Neuronal stem cell (in vitro differentiated cells): Measurements from ENCODE around the gene AOPEP.

Experiments
- DNase-seq: peaks from one replicate; pipeline ENCODE4 v3.0.0-alpha.2; 2013; ENCODE audit warnings: low spot score
- H2AFZ ChIP-seq: one replicate; pipeline ENCODE4 v1.6.1; 2013; ENCODE audit warnings: mild to moderate bottlenecking, low read length, inconsistent platforms
- H2AK5ac ChIP-seq: 2 replicates; pipeline ENCODE4 v1.6.1; 2013; ENCODE audit warnings: low read depth, mild to moderate bottlenecking, inconsistent platforms, low read length, moderate library complexity, mixed read lengths
- H2BK120ac ChIP-seq: 2 replicates; pipeline ENCODE4 v1.6.1; 2013; ENCODE audit warnings: low read depth, mild to moderate bottlenecking, inconsistent platforms, low read length, moderate library complexity, mixed read lengths
- H2BK12ac ChIP-seq: one replicate; pipeline ENCODE4 v1.6.1; 2013; ENCODE audit warnings: low read length, inconsistent platforms
- H2BK15ac ChIP-seq: 2 replicates; pipeline ENCODE4 v1.6.1; 2013; ENCODE audit warnings: mild to moderate bottlenecking, low read length, inconsistent platforms, mixed read lengths
- H2BK5ac ChIP-seq: one replicate; pipeline ENCODE4 v1.6.1; 2013; ENCODE audit warnings: inconsistent platforms, mild to moderate bottlenecking, low read length, moderate library complexity
- H3K14ac ChIP-seq: one replicate; pipeline ENCODE4 v1.6.1; 2013; ENCODE audit warnings: low read length, inconsistent platforms
- H3K18ac ChIP-seq: 2 replicates; pipeline ENCODE4 v1.6.1; 2013; ENCODE audit warnings: low read length, inconsistent platforms
- H3K23ac ChIP-seq: 2 replicates; pipeline ENCODE4 v1.6.1; 2013; ENCODE audit warnings: low read depth, mild to moderate bottlenecking, mixed read lengths, low read length, inconsistent platforms; ENCODE audit not compliant: poor library complexity
- H3K27ac ChIP-seq: replicated peaks from 3 replicates; pipeline ENCODE4 v1.5.1; 2013; ENCODE audit warnings: low read length, inconsistent platforms
- H3K27me3 ChIP-seq, 3 experiments: 2 replicates each; pipeline ENCODE4 v1.6.1; 2013; ENCODE audit warnings: low read length in 3 of 3, mild to moderate bottlenecking in 2 of 3, inconsistent platforms in 1 of 3, low read depth in 1 of 3, mixed read lengths in 1 of 3, moderate library complexity in 1 of 3; ENCODE audit not compliant: control insufficient read depth in 3 of 3, insufficient read depth in 3 of 3
- H3K36me3 ChIP-seq, 2 donors: replicated peaks in 1 of 2; 2 replicates each; pipeline ENCODE4 v1.6.1; 2013; ENCODE audit warnings: low read length in 2 of 2; ENCODE audit not compliant: control insufficient read depth in 2 of 2, insufficient read depth in 2 of 2
- H3K4ac ChIP-seq: 2 replicates; pipeline ENCODE4 v1.6.1; 2013; ENCODE audit warnings: inconsistent platforms, mild to moderate bottlenecking, low read length, moderate library complexity
- H3K4me1 ChIP-seq, 2 donors: 1 replicate in 1 of 2; 2 replicates in 1 of 2; pipeline ENCODE4 v1.6.1; 2013; ENCODE audit warnings: low read length in 2 of 2, low read depth in 1 of 2; ENCODE audit not compliant: control insufficient read depth in 2 of 2, insufficient read depth in 1 of 2
- H3K4me2 ChIP-seq: one replicate; pipeline ENCODE4 v1.6.1; 2013; ENCODE audit warnings: mild to moderate bottlenecking, low read length, inconsistent platforms; ENCODE audit not compliant: insufficient read depth, poor library complexity, severe bottlenecking
- H3K4me3 ChIP-seq, 2 donors: 2 replicates each; pipeline ENCODE4 v1.5.1; 2013; ENCODE audit warnings: low read length in 2 of 2, mild to moderate bottlenecking in 2 of 2, inconsistent platforms in 1 of 2, moderate library complexity in 1 of 2
- H3K79me1 ChIP-seq: one replicate; pipeline ENCODE4 v1.6.1; 2013; ENCODE audit warnings: low read depth, mild to moderate bottlenecking, inconsistent platforms, low read length, moderate library complexity
- H3K9ac ChIP-seq: one replicate; pipeline ENCODE4 v1.6.1; 2013; ENCODE audit warnings: mild to moderate bottlenecking, low read depth, low read length, inconsistent platforms; ENCODE audit not compliant: poor library complexity
- H3K9me3 ChIP-seq, 2 donors: replicated peaks in 1 of 2; 2 replicates each; pipeline versions ENCODE3 to v1.6.1; 2013; ENCODE audit warnings: low read length in 2 of 2, mild to moderate bottlenecking in 2 of 2, inconsistent platforms in 1 of 2, low read depth in 1 of 2, mixed read lengths in 1 of 2, moderate library complexity in 1 of 2; ENCODE audit not compliant: control insufficient read depth in 2 of 2, insufficient read depth in 1 of 2
- H4K8ac ChIP-seq: one replicate; pipeline ENCODE4 v1.6.1; 2013; ENCODE audit warnings: low read depth, mild to moderate bottlenecking, inconsistent platforms, low read length, moderate library complexity
- H4K91ac ChIP-seq: one replicate; pipeline ENCODE4 v1.6.1; 2013; ENCODE audit warnings: low read length, low read depth, mild to moderate bottlenecking, inconsistent platforms; ENCODE audit not compliant: poor library complexity
- WGBS, 2 donors: extraction: QIAGEN DNeasy Blood & Tissue Kit; methylation state at CpG; one replicate each; pipeline ENCODE4 v1.1.7; 2013; ENCODE audit warnings: missing lambda C conversion rate in 2 of 2, mixed read lengths in 1 of 2; ENCODE audit not compliant: insufficient read length in 2 of 2, insufficient replicate concordance in 1 of 2; ENCODE audit errors: extremely low coverage in 2 of 2; 5-methylcytosine and 5-hydroxymethylcytosine counted together

The AOPEP gene

DNA sequence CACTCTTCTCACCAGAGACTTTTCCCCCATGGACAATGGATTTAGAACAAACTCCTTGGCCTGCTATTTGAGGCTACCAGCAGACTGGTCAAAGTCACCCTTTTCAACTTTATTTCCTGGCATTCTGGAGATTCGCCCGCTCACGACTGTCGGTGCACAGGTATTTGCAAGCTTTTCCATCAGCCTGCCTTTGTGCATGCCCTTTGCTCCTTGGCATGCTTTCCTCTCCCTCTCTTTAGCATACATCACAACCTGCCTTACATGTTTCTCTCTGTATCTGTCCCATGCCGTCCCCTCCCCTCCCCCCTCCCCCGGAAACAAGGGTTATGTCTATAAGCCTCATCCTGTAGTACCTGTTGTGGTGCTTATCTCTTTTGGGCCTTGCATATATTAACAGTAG is 257.1 kb downstream of the AOPEP start:
- WGBS, 2 donors, result no CpG with 5 or more reads among the region's 6 CpGs
- Histone ChIP-seq H3K14ac (no peak overlapping the region), H3K4me2 (no peak overlapping the region), H2BK12ac (no peak overlapping the region), H4K91ac (no peak overlapping the region), H3K4me1 (peaks cover 18% of the 10 kb centered on the region in 2 donors), H3K9ac (no peak overlapping the region), H3K4ac (no peak overlapping the region), H3K4me3 (no peak overlapping the region), H3K9me3 (no peaks in the 10 kb centered on the region), H3K23ac (no peak overlapping the region), H3K18ac (no peak overlapping the region), H3K27ac (no peak overlapping the region), H3K27me3 (no peaks in the 10 kb centered on the region), H3K36me3 (no peaks in the 10 kb centered on the region), H3K79me1 (no peaks in the 10 kb centered on the region), H2AFZ (no peak overlapping the region), H2AK5ac (no peak overlapping the region), H4K8ac (no peak overlapping the region), H2BK120ac (no peak overlapping the region), H2BK15ac (no peak overlapping the region), H2BK5ac (no peak overlapping the region)
- DNase-seq, result no peak

DNA sequence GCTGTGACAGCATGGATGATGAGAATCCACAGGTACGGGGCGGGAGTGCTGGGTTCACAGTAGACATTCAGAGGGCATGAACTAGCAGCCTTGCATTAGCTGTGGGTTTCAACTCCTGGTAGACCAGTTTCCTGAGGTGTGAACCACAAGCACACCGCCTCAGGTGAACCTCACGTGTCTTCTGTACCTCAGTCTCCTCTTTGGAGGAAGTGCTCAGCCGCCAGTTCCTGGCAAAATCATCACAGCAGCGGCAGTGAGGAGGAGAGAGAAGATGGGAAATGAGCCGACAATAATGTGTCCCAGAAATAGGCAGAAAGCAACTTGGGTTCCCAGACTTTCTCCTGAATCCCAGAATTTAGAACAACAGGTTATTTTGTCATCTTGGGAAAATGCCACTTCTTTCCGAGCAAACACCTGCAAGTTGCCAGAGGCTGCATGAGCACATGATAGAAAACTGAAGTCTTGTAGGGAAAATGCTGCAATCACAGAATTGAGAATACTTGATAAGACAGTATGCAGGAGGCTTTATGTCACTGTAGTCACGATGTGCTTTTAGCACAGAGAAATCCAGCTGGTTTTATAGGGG is 258.5 kb downstream of the AOPEP start:
- no CpG with 5 or more reads among the region's 9 CpGs for WGBS, 2 donors
- Histone ChIP-seq H2BK5ac (no peak overlapping the region), H3K4me2 (no peak overlapping the region), H3K27ac (no peak overlapping the region), H3K4ac (no peak overlapping the region), H3K23ac (no peak overlapping the region), H3K14ac (no peak overlapping the region), H2BK120ac (no peak overlapping the region), H3K4me1 (peaks cover 15 to 17% of the 10 kb centered on the region in 2 donors), H2BK15ac (no peak overlapping the region), H3K79me1 (no peaks in the 10 kb centered on the region), H3K18ac (no peak overlapping the region), H3K9ac (no peak overlapping the region), H2AK5ac (no peak overlapping the region), H3K4me3 (no peak overlapping the region), H4K91ac (no peak overlapping the region), H2AFZ (no peak overlapping the region), H3K36me3 (no peaks in the 10 kb centered on the region), H3K9me3 (no peaks in the 10 kb centered on the region), H3K27me3 (no peaks in the 10 kb centered on the region), H2BK12ac (no peak overlapping the region), H4K8ac (no peak overlapping the region)
- DNase-seq, result no peak

DNA sequence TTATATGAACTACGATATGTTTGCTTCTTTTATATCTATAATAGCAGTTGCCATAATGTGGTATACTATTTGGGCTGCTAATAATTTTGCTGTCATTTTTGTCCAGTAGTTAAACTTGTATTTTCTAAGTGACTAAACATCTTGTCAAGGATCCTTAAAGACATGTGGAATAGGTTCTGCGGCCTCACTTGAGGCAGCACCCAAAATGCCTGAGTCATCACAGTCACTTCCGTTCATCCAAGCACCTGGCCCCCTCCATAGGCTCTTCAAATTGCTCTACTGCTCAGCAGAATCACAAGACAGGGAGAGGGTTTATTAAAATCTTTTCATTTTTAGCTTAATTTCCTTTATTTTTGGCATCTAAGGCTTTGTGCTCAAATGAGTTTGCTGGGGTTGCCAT is 259.1 kb downstream of the AOPEP start:
- H2AFZ ChIP-seq, result no peak overlapping the region
- no CpG with 5 or more reads among the region's 3 CpGs for WGBS, 2 donors
- DNase-seq, result no peak
- H2BK12ac ChIP-seq, result no peak overlapping the region
- H2BK120ac ChIP-seq, result no peak overlapping the region
- no peak overlapping the region for H4K8ac ChIP-seq
- no peak overlapping the region for H3K14ac ChIP-seq
- peaks cover 9 to 14% of the 10 kb centered on the region in 2 donors for H3K4me1 ChIP-seq
- H3K27ac ChIP-seq, result no peak overlapping the region
- no peaks in the 10 kb centered on the region for H3K36me3 ChIP-seq
- no peak overlapping the region for H3K4me2 ChIP-seq
- no peak overlapping the region for H3K9ac ChIP-seq
- no peaks in the 10 kb centered on the region for H3K79me1 ChIP-seq
- H4K91ac ChIP-seq, result no peak overlapping the region
- no peaks in the 10 kb centered on the region for H3K27me3 ChIP-seq
- no peak overlapping the region for H2AK5ac ChIP-seq
- H3K4me3 ChIP-seq, result no peak overlapping the region
- H3K9me3 ChIP-seq, result no peaks in the 10 kb centered on the region
- no peak overlapping the region for H2BK15ac ChIP-seq
- H3K18ac ChIP-seq, result no peak overlapping the region
- no peak overlapping the region for H2BK5ac ChIP-seq
- H3K23ac ChIP-seq, result no peak overlapping the region
- no peak overlapping the region for H3K4ac ChIP-seq

DNA sequence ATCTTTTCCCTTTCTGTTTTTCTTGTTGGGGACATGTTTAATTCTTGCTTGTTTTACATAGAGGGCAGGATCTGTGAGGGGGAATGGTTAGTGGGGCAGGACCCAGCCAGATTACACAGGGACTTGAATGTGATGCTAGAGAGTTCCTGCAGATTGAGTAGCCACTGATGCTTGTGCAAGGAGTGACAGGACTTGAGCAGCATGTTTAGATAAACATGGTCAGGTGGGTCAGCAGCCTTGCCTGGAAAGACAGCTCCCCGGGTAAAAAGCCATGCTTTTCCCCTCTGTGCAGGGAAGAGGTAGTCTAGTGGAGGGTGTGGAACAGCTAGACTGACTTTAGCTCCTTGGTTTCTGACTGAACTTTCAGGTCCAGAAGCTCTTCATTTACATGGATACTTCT is 261.2 kb downstream of the AOPEP start:
- Histone ChIP-seq H3K36me3 (no peaks in the 10 kb centered on the region), H3K4ac (no peak overlapping the region), H3K4me2 (no peak overlapping the region), H2AK5ac (no peak overlapping the region), H3K14ac (no peak overlapping the region), H3K79me1 (no peaks in the 10 kb centered on the region), H3K4me1 (peaks cover 0 to 8% of the 10 kb centered on the region in 2 donors), H3K4me3 (no peak overlapping the region), H2BK5ac (no peak overlapping the region), H3K9me3 (no peaks in the 10 kb centered on the region), H2BK120ac (no peak overlapping the region), H3K27ac (no peak overlapping the region), H3K18ac (no peak overlapping the region), H3K23ac (no peak overlapping the region), H2AFZ (no peak overlapping the region), H4K8ac (no peak overlapping the region), H2BK15ac (no peak overlapping the region), H3K27me3 (no peaks in the 10 kb centered on the region), H2BK12ac (no peak overlapping the region), H4K91ac (no peak overlapping the region), H3K9ac (no peak overlapping the region)
- no CpG with 5 or more reads among the region's 1 CpG for WGBS, 2 donors
- no peak for DNase-seq
